HL-60/S4 (cell line): ENCODE measurements around the gene F7.

Source experiments
- in situ Hi-C: fragments of 300-500 bp; cut with MboI; formaldehyde crosslinking; loops from 2 replicates; pipeline ENCODE4 v1.14.3; 2022; ENCODE audit warnings: low sequenced_read_pairs

F7 gene

GRCh38 chr13:113129921-113130750 lies 24.5 kb downstream of the F7 start:
- in situ Hi-C loops = no loop called here

- in situ Hi-C loops = no loop called here
Measured at GRCh38 chr13:113135281-113135760, 29.7 kb downstream of the F7 start.

GRCh38 chr13:113137691-113138298 lies 32.2 kb downstream of the F7 start:
- in situ Hi-C loops = no loop called here

GRCh38 chr13:113138792-113139551 lies 33.4 kb downstream of the F7 start:
- in situ Hi-C loops = no loop called here

GRCh38 chr13:113139577-113139976 lies 34.0 kb downstream of the F7 start:
- in situ Hi-C loops = no loop called here

GRCh38 chr13:113140677-113141600 lies 35.3 kb downstream of the F7 start:
- in situ Hi-C loops = no loop called here

GRCh38 chr13:113141601-113141970 lies 36.0 kb downstream of the F7 start:
- in situ Hi-C loops = no loop called here

- in situ Hi-C loops = no loop called here
Measured at GRCh38 chr13:113142876-113143275, 37.3 kb downstream of the F7 start.

GRCh38 chr13:113143466-113144254 lies 38.1 kb downstream of the F7 start:
- in situ Hi-C loops = no loop called here

GRCh38 chr13:113144255-113144629 lies 38.7 kb downstream of the F7 start:
- in situ Hi-C loops = no loop called here

- in situ Hi-C loops = no loop called here
Measured at GRCh38 chr13:113145496-113145895, 39.9 kb downstream of the F7 start.

GRCh38 chr13:113145911-113146598 lies 40.5 kb downstream of the F7 start:
- in situ Hi-C loops = no loop called here

GRCh38 chr13:113146750-113147149 lies 41.2 kb downstream of the F7 start:
- in situ Hi-C loops = no loop called here

GRCh38 chr13:113147206-113147605 lies 41.6 kb downstream of the F7 start:
- in situ Hi-C loops = no loop called here

- in situ Hi-C loops = no loop called here
Measured at GRCh38 chr13:113148407-113148806, 42.8 kb downstream of the F7 start.

- in situ Hi-C loops = no loop called here
Measured at GRCh38 chr13:113148940-113149503, 43.4 kb downstream of the F7 start.

GRCh38 chr13:113149711-113150549 lies 44.3 kb downstream of the F7 start:
- in situ Hi-C loops = no loop called here
